HG03175 (cell line): Measurements from ENCODE around the gene SCN5A.

Experiments used
- ATAC-seq: cut with Tn5 transposase; IDR thresholded peaks from one replicate; pipeline ENCODE4 v1.9.1; 2021; ENCODE audit warnings: mild to moderate bottlenecking, moderate library complexity; ENCODE audit not compliant: unreplicated experiment

SCN5A gene

GRCh38 chr3:38627956-38628355 lies 21.5 kb downstream of the SCN5A start:
- no peak for ATAC-seq

- no peak for ATAC-seq
These were observed 23.3 kb downstream of the SCN5A start for GRCh38 chr3:38626171-38626570.

- ATAC-seq, result no peak
These were observed 25.9 kb downstream of the SCN5A start for GRCh38 chr3:38623539-38623938.

GRCh38 chr3:38622336-38622735 lies 27.2 kb downstream of the SCN5A start:
- ATAC-seq, result no peak

- no peak for ATAC-seq
These were observed 29.3 kb downstream of the SCN5A start for GRCh38 chr3:38620236-38620635.

GRCh38 chr3:38618343-38618742 lies 31.1 kb downstream of the SCN5A start:
- ATAC-seq, result no peak

GRCh38 chr3:38617586-38617985 lies 31.9 kb downstream of the SCN5A start:
- ATAC-seq, result no peak

- ATAC-seq, result no peak
These were observed 32.4 kb downstream of the SCN5A start for GRCh38 chr3:38617137-38617536.

GRCh38 chr3:38616658-38617057 lies 32.8 kb downstream of the SCN5A start:
- no peak for ATAC-seq

GRCh38 chr3:38616111-38616510 lies 33.4 kb downstream of the SCN5A start:
- ATAC-seq, result no peak

GRCh38 chr3:38614651-38615352 lies 34.7 kb downstream of the SCN5A start:
- ATAC-seq, result no peak

- no peak for ATAC-seq
These were observed 35.4 kb downstream of the SCN5A start for GRCh38 chr3:38614091-38614490.

- no peak for ATAC-seq
These were observed 36.1 kb downstream of the SCN5A start for GRCh38 chr3:38613426-38613825.

- no peak for ATAC-seq
These were observed 37.6 kb downstream of the SCN5A start for GRCh38 chr3:38611866-38612265.

GRCh38 chr3:38610934-38611333 lies 38.6 kb downstream of the SCN5A start:
- ATAC-seq, result no peak

GRCh38 chr3:38610436-38610835 lies 39.1 kb downstream of the SCN5A start:
- no peak for ATAC-seq

- ATAC-seq, result no peak
These were observed 39.9 kb downstream of the SCN5A start for GRCh38 chr3:38609386-38610111.

- ATAC-seq, result no peak
These were observed 40.5 kb downstream of the SCN5A start for GRCh38 chr3:38608961-38609360.

GRCh38 chr3:38608086-38608775 lies 41.3 kb downstream of the SCN5A start:
- ATAC-seq, result no peak

- no peak for ATAC-seq
These were observed 42.9 kb downstream of the SCN5A start for GRCh38 chr3:38606561-38606960.

GRCh38 chr3:38605981-38606380 lies 43.5 kb downstream of the SCN5A start:
- no peak for ATAC-seq

GRCh38 chr3:38604246-38604645 lies 45.2 kb downstream of the SCN5A start:
- no peak for ATAC-seq
